Hepatocyte (in vitro differentiated cells): ENCODE results near the gene DCAF11.

Source experiments
- CTCF ChIP-seq: fragments of 200-600 bp; sonication (generic); IDR thresholded peaks from 2 replicates; pipeline ENCODE4 v1.5.1; 2016; ENCODE audit warnings: antibody characterized with exemption, mild to moderate bottlenecking; ENCODE audit not compliant: poor library complexity
- EZH2 ChIP-seq: fragments of 200-600 bp; sonication (generic); IDR thresholded peaks from 2 replicates; pipeline ENCODE4 v1.6.1; 2016; ENCODE audit warnings: antibody characterized with exemption, mild to moderate bottlenecking, borderline replicate concordance
- EZH2phosphoT487 ChIP-seq: fragments of 200-600 bp; sonication (generic); IDR thresholded peaks from one replicate; pipeline ENCODE4 v1.6.1; 2018; ENCODE audit warnings: antibody characterized with exemption, mild to moderate bottlenecking, low read depth, moderate library complexity; ENCODE audit not compliant: unreplicated experiment, severe bottlenecking

GRCh38 chr14:24110060-24110459, 4.5 kb upstream of the DCAF11 start:
- no peak for TF ChIP-seq EZH2
- TF ChIP-seq CTCF = no peak
- no peak for TF ChIP-seq EZH2phosphoT487
